HG02870 (cell line): ENCODE measurements around the gene HAPLN3.

Experiments
- ATAC-seq: cut with Tn5 transposase; IDR thresholded peaks from one replicate; pipeline ENCODE4 v1.9.1; 2021; ENCODE audit warnings: mild to moderate bottlenecking, moderate library complexity; ENCODE audit not compliant: unreplicated experiment

The HAPLN3 gene

DNA sequence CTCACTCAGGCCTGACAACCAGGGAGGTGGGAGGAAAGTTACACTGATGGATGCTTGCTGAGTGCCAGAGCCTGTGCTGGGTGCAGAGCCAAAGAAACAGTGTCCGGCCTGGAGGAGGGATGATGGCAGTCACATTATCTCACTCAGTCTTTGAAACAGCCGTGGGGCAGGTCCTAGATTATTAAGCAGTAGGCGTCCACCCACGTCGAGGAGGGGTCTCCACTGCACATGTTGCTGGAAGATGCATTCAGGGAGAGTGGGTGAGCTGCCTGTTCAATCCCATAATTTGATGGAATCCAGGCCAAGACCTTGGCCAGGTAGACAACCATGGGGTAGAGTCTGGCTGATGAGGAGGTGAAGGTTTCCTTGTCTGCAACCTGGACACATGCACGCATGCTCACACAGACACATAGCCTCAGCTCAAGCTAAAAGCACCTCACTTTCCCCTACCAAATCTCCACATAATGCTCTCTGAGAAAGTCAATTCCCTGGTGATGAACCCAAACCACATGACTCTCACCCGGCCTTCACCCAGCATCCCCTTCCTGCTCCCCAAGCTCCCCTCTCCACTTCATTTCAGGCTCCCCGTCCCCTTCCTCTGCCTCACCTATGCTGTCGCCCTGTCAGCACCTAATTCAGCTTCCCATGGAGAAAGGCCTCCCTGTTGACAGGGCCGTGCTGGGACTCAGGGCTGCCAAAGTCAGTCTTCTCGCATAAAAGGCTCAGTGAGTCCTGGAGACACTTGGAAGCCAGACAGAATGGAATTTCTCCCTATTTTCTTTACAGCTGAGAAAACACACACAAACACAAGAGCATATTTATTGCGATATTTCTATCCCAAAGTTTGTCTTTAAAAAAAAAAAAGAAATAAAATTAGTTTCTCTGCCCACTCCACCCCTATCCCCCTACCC is 62.3 kb downstream of the HAPLN3 start:
- ATAC-seq = no peak

DNA sequence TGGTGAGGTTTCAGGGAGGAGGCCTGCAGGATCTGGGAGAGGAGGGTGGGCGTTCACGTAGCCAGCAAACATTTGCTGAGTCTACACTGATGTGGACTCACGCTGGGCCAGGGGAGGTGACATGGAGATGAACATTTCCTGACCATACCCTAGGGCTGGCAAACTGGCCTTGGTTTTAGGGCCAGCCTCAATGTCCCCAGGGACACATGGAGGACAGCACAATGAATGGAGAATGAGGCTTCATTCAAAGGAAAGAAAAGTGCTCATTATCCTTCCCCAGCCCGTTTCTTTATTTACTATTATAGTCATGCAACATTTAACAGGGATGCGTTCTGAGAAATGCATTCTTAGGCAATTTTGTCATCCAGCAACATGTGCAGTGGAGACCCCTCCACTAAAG is 65.3 kb downstream of the HAPLN3 start:
- no peak for ATAC-seq

DNA sequence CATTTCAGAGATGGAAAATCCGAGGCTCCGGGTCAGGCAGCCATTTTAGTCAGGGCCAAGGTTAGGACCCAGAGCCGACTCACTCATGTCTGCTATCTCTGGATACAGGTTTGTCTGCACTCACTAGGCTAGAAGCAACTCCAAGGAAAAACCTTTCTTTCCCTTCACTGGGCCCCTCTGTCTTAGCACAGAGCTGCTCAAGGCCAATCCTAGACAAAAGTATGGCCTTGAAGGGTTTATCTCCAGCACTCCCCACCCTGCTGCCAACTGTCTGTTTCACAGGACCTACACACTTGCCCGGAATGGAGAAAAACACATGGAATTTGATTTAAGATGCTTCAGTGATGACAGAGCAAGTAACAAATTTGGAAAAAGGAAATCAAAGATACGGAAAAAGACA is 66.6 kb downstream of the HAPLN3 start:
- no peak for ATAC-seq
